ENCODE results near the gene CTU2.

GRCh38 chr16:88676502-88677242 lies 29.6 kb upstream of the CTU2 start:
- TF ChIP-seq CTCF (IDR thresholded peaks at IDR 0.05) (no peak), POLR2A (IDR thresholded peaks at IDR 0.05) (no peak)
